AG09319 (cell line): ENCODE measurements around the gene RNPC3.
"Not testable (repeated sequence)": the region's sequence is repeated elsewhere in the genome, so short reads cannot be mapped to it uniquely, and the experiment has no call there.

ENCODE experiments used
- DNase-seq: peaks from one replicate; pipeline ENCODE4 v3.0.0-alpha.2; 2010; ENCODE audit warnings: low read depth; ENCODE audit errors: extremely low read depth
- CTCF ChIP-seq: IDR thresholded peaks from 2 replicates; pipeline ENCODE4 v1.5.1; 2011; ENCODE audit warnings: low read depth, mild to moderate bottlenecking, inconsistent platforms, low read length, moderate library complexity

The RNPC3 gene

GRCh38 chr1:103561643-103562395 is 36.3 kb downstream of the RNPC3 start:
- DNase-seq, result no peak
- no peak for TF ChIP-seq CTCF

- DNase-seq, result no peak
- TF ChIP-seq CTCF, result no peak
These were observed 37.6 kb downstream of the RNPC3 start for GRCh38 chr1:103563056-103563455.

GRCh38 chr1:103569493-103569892 is 44.0 kb downstream of the RNPC3 start:
- no peak for DNase-seq
- TF ChIP-seq CTCF, result no peak

GRCh38 chr1:103571289-103571688 is 45.8 kb downstream of the RNPC3 start, which contains the start of gene AMY2B:
TSS of gene AMY2B (plus strand) at chr1:103571589. CDS start at chr1:103571603, 14 bp downstream.
- not testable (repeated sequence) for DNase-seq

GRCh38 chr1:103576065-103576464 is 50.6 kb downstream of the RNPC3 start:
- no peak for DNase-seq
- no peak for TF ChIP-seq CTCF

GRCh38 chr1:103576784-103577183 is 51.3 kb downstream of the RNPC3 start:
- DNase-seq, result not testable (repeated sequence)

GRCh38 chr1:103582464-103582863 is 57.0 kb downstream of the RNPC3 start:
- no peak for TF ChIP-seq CTCF
- no peak for DNase-seq

GRCh38 chr1:103583887-103584286 is 58.4 kb downstream of the RNPC3 start:
- TF ChIP-seq CTCF, result no peak
- DNase-seq, result no peak
